ENCODE results near the gene POR.

DNA sequence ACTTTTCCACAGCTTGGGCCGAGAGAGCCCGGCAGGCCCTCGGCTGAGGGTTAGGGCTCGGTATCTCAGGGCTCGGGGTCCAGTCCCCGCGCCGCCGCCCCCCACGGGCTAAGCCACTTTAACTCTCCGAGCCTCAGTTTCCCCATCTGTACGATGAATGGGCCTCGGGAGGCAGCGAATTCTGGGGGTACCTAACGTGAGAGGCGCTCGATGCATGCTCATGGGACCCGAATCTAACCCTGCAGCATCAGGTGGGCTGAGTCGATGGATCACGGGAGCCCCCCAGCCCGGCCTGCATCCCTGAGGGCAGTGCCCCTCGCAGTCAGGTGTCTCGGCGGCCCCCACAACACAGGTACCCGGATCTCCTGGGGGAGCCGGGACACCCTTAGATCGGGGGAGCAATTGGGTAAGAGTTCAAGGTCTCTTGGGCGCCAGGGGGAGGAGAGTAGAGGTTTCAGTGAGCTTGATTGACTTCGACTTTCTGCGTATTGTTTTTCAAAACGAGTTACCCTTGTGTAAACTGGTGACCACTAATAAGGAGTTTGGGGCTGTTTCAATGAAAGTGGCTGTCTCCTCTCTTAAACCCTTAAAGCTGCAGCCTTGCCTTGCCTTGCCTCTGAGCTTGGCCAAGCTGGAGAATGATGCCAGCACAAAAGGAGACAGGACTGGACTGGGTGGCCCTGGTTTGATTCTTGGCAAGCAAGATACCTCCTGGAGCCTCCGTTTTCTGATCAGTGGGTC is 631 bp downstream of the POR start:
- TF ChIP-seq POLR2A (IDR thresholded peaks at IDR 0.05; ENCODE audit: low read depth, low read length) = no peak
- no peak for TF ChIP-seq POLR2AphosphoS5 (IDR thresholded peaks at IDR 0.05; ENCODE audit: low read depth, low read length)
